ENCODE measurements around the gene FAM151A. TPM values are rescaled to one million over a fixed set of nuclear protein-coding genes. Genes with fewer than 3 reads are reported as not detected.

The FAM151A gene
- total and polyA plus RNA-seq, 2 experiments from 2014 or later, result 0.10 TPM; not detected in 1

- Mint-ChIP-seq H3K27me3 (ENCODE audit: insufficient read depth, low read depth, poor library complexity) (peaks cover 19% of the 10 kb centered on the region), H3K9me3 (no peaks in the 10 kb centered on the region; the same call in 2 of the 3 replicates), H3K4me3 (no peak overlapping the region), H3K4me1 (peaks cover 59% of the 10 kb centered on the region), H3K36me3 (ENCODE audit: low read depth) (no peaks in the 10 kb centered on the region; the same call in 2 of the 3 replicates), H3K27ac (peak overlapping the region; percentile 71)
- Histone ChIP-seq H3K27ac (ENCODE audit: low read depth) (no peak overlapping the region; the same call in 1 of the 2 replicates), H3K79me2 (replicated peaks; ENCODE audit: insufficient read depth) (no peaks in the 10 kb centered on the region), H3K27me3 (ENCODE audit: insufficient read depth) (no peaks in the 10 kb centered on the region), H4K20me1 (replicated peaks; ENCODE audit: insufficient read depth) (no peaks in the 10 kb centered on the region), H3F3A (replicated peaks; ENCODE audit: low read depth) (0 out of 2 replicates have a peak, but pooled peaks cover 2% of the 10 kb centered on the region), H2AFZ (peak overlapping the region; percentile 76), H3K36me3 (ENCODE audit: insufficient read depth) (no peaks in the 10 kb centered on the region), H3K4me3 (no peak overlapping the region), H3K4me1 (ENCODE audit: insufficient read depth) (peaks cover 30% of the 10 kb centered on the region), H3K9me2 (ENCODE audit: insufficient read depth) (no peaks in the 10 kb centered on the region), H3K4me2 (peak overlapping the region; percentile 67)
- TF ChIP-seq ZNF462 (CRISPR knock-in tag; IDR thresholded peaks at IDR 0.05), result no peak
- DNase-seq (ENCODE audit: low spot score) (no peak), ATAC-seq (peak; percentile 16)
These were observed 52.0 kb downstream of the FAM151A start for GRCh38 chr1:54571326-54571725.

- H4K20me1 ChIP-seq (replicated peaks; ENCODE audit: insufficient read depth), result no peaks in the 10 kb centered on the region
- Mint-ChIP-seq H3K4me3 (no peak overlapping the region; the same call in 2 of the 3 replicates), H3K27ac (peak overlapping the region; percentile 47; the same call in 1 of the 2 replicates), H3K27me3 (ENCODE audit: insufficient read depth, low read depth, poor library complexity) (peaks cover 17% of the 10 kb centered on the region), H3K36me3 (ENCODE audit: low read depth) (no peaks in the 10 kb centered on the region; the same call in 2 of the 3 replicates), H3K4me1 (peaks cover 49% of the 10 kb centered on the region), H3K9me3 (no peaks in the 10 kb centered on the region; the same call in 2 of the 3 replicates)
- no peak overlapping the region for H3K4me3 ChIP-seq
- H3K9me2 ChIP-seq (ENCODE audit: insufficient read depth), result no peaks in the 10 kb centered on the region
- no peaks in the 10 kb centered on the region for H3K27me3 ChIP-seq (ENCODE audit: insufficient read depth)
- H2AFZ ChIP-seq, result no peak overlapping the region
- 0 out of 2 replicates have a peak, but pooled peaks cover 2% of the 10 kb centered on the region for H3F3A ChIP-seq (replicated peaks; ENCODE audit: low read depth)
- no peak overlapping the region for H3K27ac ChIP-seq (ENCODE audit: low read depth)
- H3K4me2 ChIP-seq, result no peak overlapping the region
- no peaks in the 10 kb centered on the region for H3K79me2 ChIP-seq (replicated peaks; ENCODE audit: insufficient read depth)
- peaks cover 23% of the 10 kb centered on the region for H3K4me1 ChIP-seq (ENCODE audit: insufficient read depth)
- H3K36me3 ChIP-seq (ENCODE audit: insufficient read depth), result no peaks in the 10 kb centered on the region
- DNase-seq (ENCODE audit: low spot score) (no peak), ATAC-seq (no peak)
- TF ChIP-seq REST (IDR thresholded peaks at IDR 0.05; ENCODE audit: unreplicated experiment) (no peak), NANOG (IDR thresholded peaks at IDR 0.05; ENCODE audit: borderline replicate concordance) (no peak), CTCF (conservative IDR thresholded peaks at IDR 0.05; ENCODE audit: low read depth in 2 of 2) (no peak), CREB1 (CRISPR knock-in tag; IDR thresholded peaks at IDR 0.05; ENCODE audit: low read depth) (no peak), EZH2 (IDR thresholded peaks at IDR 0.05; ENCODE audit: low read depth, unreplicated experiment) (no peak)
These were observed 53.2 kb downstream of the FAM151A start for GRCh38 chr1:54570161-54570560.

Measured in GM23338 (cell line).